Adrenal gland (tissue), 5 donors: Measurements from ENCODE around the gene MINDY4.

ENCODE experiments used
- CTCF ChIP-seq, 6 experiments: fragments of 450-650 bp in 4 of 6; fragments of 200-600 bp in 2 of 6; sonication (generic) in 1 of 6; IDR thresholded peaks; 1 replicate in 5 of 6; 2 replicates in 1 of 6; pipeline versions ENCODE4 v1.5.1 to v1.8.0; 2016 to 2021; ENCODE audit warnings: antibody characterized with exemption in 6 of 6, mild to moderate bottlenecking in 2 of 6, moderate library complexity in 1 of 6
- POLR2A ChIP-seq, 2 donors: fragments of 450-650 bp; IDR thresholded peaks; one replicate each; pipeline ENCODE4 v1.6.1; 2017; ENCODE audit warnings: antibody characterized with exemption in 2 of 2, mild to moderate bottlenecking in 2 of 2, moderate library complexity in 1 of 2
- donor health status: DM: no; HTN: no; CAD: no.

DNA sequence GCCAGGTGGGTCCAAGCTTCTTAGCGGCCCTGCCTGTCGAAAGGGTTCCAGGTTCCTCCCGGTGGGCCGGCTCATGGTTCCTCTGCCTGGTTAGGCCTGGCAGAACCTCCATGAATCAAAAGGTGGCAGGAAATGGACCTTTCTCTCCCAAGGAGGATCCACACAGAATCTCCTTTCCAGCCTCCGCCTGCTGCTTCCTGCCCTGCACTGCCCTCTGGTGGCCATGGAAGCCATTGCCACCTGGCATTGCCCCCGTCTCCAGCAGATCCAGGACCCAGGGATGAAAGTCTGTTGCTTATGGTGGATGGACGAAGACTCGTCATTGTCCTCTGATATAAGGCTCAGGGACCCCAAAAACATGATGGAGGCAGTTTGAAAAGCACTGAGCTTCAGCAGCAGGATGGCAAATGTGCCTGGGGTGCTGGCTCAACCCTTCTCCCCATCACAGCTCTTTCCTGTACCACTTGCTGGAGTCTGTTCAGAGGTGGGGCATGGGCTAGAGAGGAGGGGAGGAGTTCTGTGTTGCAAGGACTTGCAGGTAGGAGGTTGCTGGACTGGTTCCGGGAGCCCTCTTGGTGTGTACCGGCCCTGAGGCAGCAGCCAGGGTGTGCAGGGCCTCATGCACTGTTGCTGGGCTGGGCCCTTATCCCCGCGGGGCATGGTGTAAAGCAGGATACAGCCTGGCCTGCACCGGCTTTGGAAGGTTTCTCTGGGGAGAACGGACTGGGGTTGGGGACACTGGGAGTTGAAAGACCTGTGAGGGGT, 30.6 kb upstream of the MINDY4 start:
- peak; percentile 89 to 98 (median 95) for TF ChIP-seq CTCF (IDR thresholded peaks at IDR 0.05)
- TF ChIP-seq POLR2A (IDR thresholded peaks at IDR 0.05), result no peak
